HL-60 (cell line): ENCODE measurements around the gene CAMK1D.

Experiments
- GABPA ChIP-seq: IDR thresholded peaks from 2 replicates; pipeline ENCODE4 v1.6.1; 2012; ENCODE audit warnings: low read depth
- POLR2AphosphoS5 ChIP-seq: IDR thresholded peaks from 2 replicates; pipeline ENCODE4 v1.6.1; 2012; ENCODE audit warnings: low read depth
- SPI1 ChIP-seq: IDR thresholded peaks from 2 replicates; pipeline ENCODE4 v1.6.1; 2012; ENCODE audit warnings: low read depth, mild to moderate bottlenecking, borderline replicate concordance
- TF ChIP-seq, protein P1 (sequence below): IDR thresholded peaks from 2 replicates; pipeline ENCODE4 v1.6.1; 2012; ENCODE audit warnings: low read depth; ENCODE audit not compliant: insufficient replicate concordance
- TF ChIP-seq, protein P2 (sequence below): IDR thresholded peaks from one replicate; pipeline ENCODE4 v1.5.1; 2011; ENCODE audit warnings: low read length, control low read depth, inconsistent platforms; ENCODE audit not compliant: insufficient read depth

DNA sequence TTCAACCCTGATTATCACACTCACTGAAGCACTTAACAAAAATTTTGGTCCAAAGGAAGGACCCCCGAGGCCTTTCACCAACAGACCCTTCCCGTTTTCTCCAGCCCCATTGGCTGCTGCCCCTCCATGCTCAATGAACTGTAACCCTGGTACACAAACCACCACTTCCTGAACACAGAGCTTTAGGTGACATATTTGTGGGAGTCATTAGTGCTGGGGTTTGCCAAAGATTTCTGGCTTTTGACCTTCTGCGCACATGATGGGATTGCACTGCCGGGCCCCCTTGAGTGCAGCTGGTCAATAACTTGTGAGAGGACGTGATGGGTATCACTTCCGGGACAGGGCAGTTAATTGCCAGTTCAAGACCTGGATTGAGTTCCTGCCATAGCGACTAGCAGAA, 9.0 kb upstream of the CAMK1D start:
- TF ChIP-seq, protein P1, sequence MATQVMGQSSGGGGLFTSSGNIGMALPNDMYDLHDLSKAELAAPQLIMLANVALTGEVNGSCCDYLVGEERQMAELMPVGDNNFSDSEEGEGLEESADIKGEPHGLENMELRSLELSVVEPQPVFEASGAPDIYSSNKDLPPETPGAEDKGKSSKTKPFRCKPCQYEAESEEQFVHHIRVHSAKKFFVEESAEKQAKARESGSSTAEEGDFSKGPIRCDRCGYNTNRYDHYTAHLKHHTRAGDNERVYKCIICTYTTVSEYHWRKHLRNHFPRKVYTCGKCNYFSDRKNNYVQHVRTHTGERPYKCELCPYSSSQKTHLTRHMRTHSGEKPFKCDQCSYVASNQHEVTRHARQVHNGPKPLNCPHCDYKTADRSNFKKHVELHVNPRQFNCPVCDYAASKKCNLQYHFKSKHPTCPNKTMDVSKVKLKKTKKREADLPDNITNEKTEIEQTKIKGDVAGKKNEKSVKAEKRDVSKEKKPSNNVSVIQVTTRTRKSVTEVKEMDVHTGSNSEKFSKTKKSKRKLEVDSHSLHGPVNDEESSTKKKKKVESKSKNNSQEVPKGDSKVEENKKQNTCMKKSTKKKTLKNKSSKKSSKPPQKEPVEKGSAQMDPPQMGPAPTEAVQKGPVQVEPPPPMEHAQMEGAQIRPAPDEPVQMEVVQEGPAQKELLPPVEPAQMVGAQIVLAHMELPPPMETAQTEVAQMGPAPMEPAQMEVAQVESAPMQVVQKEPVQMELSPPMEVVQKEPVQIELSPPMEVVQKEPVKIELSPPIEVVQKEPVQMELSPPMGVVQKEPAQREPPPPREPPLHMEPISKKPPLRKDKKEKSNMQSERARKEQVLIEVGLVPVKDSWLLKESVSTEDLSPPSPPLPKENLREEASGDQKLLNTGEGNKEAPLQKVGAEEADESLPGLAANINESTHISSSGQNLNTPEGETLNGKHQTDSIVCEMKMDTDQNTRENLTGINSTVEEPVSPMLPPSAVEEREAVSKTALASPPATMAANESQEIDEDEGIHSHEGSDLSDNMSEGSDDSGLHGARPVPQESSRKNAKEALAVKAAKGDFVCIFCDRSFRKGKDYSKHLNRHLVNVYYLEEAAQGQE, result no peak
- TF ChIP-seq, protein P2, sequence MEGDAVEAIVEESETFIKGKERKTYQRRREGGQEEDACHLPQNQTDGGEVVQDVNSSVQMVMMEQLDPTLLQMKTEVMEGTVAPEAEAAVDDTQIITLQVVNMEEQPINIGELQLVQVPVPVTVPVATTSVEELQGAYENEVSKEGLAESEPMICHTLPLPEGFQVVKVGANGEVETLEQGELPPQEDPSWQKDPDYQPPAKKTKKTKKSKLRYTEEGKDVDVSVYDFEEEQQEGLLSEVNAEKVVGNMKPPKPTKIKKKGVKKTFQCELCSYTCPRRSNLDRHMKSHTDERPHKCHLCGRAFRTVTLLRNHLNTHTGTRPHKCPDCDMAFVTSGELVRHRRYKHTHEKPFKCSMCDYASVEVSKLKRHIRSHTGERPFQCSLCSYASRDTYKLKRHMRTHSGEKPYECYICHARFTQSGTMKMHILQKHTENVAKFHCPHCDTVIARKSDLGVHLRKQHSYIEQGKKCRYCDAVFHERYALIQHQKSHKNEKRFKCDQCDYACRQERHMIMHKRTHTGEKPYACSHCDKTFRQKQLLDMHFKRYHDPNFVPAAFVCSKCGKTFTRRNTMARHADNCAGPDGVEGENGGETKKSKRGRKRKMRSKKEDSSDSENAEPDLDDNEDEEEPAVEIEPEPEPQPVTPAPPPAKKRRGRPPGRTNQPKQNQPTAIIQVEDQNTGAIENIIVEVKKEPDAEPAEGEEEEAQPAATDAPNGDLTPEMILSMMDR, result no peak
- TF ChIP-seq SPI1 (no peak), POLR2AphosphoS5 (no peak), GABPA (no peak)
